HFF-Myc (cell line): ENCODE measurements around the gene HSPH1.
A peak's percentile ranks its signal among the peaks of the same experiment; 100 is the strongest.

Source experiments
- DNase-seq: peaks from one replicate; pipeline ENCODE4 v3.0.0-alpha.2; 2011; ENCODE audit warnings: low read depth; ENCODE audit errors: extremely low read depth
- H3K4me3 ChIP-seq: replicated peaks from 2 replicates; pipeline ENCODE4 v1.5.1; 2011; ENCODE audit warnings: low read depth, mild to moderate bottlenecking, control low read depth, low read length
- CTCF ChIP-seq: IDR thresholded peaks from 2 replicates; pipeline ENCODE4 v1.5.1; 2012; ENCODE audit warnings: mild to moderate bottlenecking, low read depth, low read length, control low read depth; ENCODE audit errors: missing control alignments

HSPH1 gene

DNA sequence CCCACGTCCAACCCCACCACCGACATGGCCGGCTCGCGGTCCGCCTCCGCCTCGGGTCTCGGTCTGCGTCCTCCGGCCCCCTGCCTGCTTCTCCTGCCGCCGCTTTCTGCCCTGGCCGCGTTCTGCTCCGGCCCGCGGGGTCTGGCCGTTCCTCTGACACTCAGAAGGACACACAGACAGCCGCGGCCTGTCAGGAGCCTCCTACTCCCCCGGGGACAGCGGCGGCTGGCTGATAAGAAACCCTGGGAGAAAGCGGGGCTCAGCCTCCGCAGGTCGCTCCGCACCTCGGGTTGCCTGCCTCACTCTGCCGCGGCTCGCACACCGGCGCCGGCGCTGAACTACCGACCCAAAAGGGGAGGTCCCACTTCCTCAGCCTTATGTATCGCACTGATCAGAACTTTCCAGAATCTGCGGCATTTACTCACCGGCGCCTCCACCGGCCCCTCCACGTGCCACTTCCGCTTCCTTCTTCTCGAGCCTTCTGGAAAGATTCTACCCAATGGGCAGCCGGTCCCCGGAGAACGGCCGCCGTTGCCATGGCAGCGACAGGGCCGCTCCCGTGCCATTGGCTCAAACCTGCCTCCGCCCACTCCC lies at the start of gene HSPH1:
TSS of gene HSPH1 (minus strand) at position 348 of the 594 bp plus-strand sequence. CDS start at position 26, 322 bp downstream.
- DNase-seq: peak; percentile 90
- peak within 1 kb of the TSS; percentile 98 for H3K4me3 ChIP-seq
- peak; percentile 9 for TF ChIP-seq CTCF

- DNase-seq: no peak
These were observed 48.1 kb upstream of the HSPH1 start for GRCh38 chr13:31209841-31210210.

DNA sequence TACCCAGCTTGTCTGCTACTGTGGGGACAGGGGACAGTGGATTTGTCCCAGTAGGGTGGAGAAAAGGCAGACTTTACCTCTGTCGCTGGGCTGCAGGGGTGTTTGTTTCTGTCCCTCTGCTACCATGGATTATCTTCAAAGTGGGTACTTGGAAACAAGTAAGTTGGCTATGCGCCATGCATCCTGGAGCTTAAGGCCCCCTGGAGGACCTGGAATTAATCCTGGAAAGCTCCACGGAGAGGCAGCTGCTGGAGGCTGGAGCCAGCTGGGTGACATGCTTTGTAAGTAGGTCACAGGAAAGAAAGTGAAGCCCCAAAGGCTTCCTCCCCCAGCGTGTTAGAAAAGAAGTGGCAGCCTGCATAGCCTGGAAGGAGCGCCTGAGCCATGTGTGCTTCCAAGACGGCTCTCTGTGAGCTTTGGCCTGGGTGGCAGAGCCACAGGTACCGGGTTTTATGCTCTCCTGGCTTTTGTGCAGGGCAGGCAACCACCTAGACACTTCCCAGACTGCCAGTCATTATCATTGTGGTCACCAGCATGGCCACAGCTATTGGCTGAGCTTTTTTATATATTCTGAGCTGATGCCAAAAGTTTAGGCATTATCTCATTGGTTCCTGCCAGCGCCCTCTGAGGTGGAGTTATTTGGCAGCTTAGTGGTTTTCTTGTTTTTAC lies 47.6 kb upstream of the HSPH1 start:
- no peak overlapping the region for H3K4me3 ChIP-seq
- DNase-seq: no peak
- TF ChIP-seq CTCF: no peak

More at GRCh38 chr13:31209841-31210210, 48.1 kb upstream of the HSPH1 start:
- no peak for TF ChIP-seq CTCF
- H3K4me3 ChIP-seq: no peak overlapping the region

DNA sequence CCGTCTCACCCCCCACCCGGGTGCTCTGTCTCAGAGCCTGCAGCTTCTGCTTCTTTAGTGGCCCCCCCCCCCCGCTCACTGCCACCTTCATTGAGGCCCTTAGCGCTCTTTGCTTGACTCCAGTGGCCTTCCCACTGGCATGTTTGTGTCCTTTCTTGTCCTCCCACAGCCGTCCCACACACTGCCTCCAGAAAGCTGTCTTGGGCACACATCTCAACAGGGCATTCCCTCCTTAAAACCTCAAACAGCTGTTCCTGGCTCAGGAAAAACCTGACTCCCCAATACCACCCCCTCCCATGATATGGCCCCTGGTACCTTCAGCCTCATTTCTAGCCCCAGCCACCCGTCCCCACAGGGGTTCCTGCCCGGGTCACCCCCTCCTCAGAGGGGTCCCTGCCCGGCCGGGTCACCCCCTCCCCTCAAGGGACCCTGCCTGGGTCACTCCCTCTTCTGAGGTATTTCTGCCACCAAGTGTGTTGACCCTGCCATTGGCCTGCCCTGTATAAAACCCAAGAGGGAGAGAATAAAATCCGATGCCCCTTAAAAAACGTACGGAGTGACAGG lies 46.9 kb upstream of the HSPH1 start:
- DNase-seq: no peak
- no peak for TF ChIP-seq CTCF
- no peak overlapping the region for H3K4me3 ChIP-seq

DNA sequence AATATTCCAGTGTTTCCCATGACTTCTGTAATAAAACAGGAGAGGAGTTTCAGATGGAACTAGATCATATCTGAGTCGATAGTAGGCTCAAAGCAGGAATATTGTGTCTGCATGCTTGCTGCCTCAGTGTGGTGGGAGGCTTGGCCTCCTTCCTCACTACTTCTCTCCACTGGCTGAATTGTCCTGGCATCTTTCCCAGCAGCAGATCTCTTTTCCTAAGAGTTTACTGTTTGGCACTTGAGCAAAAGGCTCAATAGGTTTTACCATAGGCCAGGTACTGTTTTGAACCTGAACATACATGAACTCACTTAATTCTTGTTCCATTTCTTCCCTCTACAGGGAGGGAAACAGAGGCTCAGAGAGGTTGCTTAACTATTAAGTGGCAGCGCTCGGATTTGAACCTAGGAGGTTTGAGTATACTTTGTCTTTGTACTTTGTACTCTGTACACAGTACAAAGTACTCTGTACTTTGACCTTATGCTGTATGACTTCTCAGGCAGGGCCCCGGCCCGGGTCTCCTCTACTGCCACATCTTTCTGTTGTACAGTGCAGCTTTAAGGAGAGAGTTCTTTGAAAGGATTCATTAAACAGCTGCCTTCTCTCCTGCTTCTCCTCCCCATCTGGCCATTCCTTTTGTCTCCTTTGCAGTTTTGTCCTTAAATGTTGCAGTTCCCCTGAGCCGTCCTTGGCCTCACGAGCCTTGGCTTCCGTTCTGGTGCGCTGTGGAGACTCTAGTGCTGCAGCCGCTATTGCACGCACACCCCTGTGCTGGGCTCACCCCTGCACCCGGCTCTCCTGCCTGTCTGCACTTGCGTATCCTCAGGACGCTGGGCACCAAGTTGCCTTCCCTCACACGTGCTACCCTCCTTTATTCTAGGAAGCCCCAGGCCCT lies 46.2 kb upstream of the HSPH1 start:
- no peak for TF ChIP-seq CTCF
- H3K4me3 ChIP-seq: no peak overlapping the region
- no peak for DNase-seq

GRCh38 chr13:31204592-31204991 lies 42.9 kb upstream of the HSPH1 start:
- H3K4me3 ChIP-seq: no peak overlapping the region
- TF ChIP-seq CTCF: no peak
- DNase-seq: no peak
